COR-L47 (cell line): Measurements from ENCODE around the gene CHTOP.
"Not testable (repeated sequence)": the region's sequence is repeated elsewhere in the genome, so short reads cannot be mapped to it uniquely, and the experiment has no call there.

Experiments
- DNase-seq: peaks from one replicate; lab custom pipeline; 2025; lab: John Stamatoyannopoulos, UW

CHTOP gene, protein sequence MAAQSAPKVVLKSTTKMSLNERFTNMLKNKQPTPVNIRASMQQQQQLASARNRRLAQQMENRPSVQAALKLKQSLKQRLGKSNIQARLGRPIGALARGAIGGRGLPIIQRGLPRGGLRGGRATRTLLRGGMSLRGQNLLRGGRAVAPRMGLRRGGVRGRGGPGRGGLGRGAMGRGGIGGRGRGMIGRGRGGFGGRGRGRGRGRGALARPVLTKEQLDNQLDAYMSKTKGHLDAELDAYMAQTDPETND

DNA sequence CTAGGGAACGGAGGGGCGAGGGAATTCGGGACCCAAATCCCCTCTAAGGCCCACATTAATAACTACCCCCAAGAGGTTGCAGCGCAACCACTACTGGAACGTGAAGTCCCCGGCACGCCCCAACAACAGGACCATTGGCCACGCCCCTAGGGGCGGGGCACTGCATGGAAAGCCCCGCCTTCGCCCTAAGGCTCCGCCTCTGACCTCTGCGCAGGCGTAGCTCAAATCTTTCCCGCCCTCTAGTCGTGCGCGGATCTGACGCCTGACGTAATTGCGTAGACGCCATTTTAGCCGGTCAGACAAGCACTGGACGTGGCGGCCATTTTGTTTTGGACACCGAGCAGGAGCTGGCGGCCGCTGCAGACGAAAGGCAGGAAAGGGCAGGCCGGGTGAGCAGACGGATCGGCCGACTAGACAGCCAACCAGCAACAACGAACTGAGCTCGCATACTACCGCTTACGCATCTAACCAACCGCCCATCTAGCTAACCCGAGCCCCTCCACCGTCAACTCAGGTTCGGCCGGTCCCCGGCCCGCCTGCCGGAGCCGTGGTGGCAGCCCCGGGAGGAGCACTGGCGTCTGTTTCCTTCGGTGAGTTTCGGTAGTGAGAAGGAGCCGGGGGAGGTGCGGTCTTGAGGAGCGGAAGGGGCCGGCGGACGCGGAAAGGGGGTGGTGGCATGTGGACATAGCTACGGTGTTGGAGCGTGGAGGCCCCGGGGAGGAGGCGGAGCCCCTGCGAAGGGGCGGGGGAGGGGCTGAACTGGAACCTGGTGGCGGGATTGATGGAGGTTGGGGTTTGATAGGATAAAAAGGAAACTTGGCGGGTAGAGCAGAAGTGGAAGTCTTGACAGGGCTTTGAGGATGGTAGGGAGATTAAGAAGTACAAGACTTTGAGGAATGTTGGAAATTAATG is at the start of gene CHTOP:
CHTOP (plus strand) TSS at position 313 of the 912 bp plus-strand sequence. CDS start 2,523 bp downstream, outside the sequence.
- DNase-seq = peak; percentile 98

DNA sequence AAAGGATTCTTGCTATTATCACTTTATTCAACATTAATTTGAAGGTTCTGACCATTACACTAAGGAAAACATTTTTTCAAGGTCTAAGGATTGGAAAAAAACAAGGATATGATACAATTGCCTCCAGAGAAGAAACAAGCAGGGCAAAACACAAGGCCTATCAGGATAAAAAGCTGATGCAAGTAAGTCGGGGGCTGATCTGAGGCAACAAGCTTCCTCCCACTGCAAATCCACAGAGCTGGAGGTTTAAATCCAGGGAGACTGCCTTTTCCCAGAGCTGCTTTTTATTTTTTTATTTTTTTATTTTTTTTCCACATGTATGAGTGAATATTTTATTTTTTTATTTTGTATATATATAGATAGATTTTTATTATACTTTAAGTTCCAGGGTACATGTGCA is 48.9 kb upstream of the CHTOP start:
- DNase-seq = no peak

DNA sequence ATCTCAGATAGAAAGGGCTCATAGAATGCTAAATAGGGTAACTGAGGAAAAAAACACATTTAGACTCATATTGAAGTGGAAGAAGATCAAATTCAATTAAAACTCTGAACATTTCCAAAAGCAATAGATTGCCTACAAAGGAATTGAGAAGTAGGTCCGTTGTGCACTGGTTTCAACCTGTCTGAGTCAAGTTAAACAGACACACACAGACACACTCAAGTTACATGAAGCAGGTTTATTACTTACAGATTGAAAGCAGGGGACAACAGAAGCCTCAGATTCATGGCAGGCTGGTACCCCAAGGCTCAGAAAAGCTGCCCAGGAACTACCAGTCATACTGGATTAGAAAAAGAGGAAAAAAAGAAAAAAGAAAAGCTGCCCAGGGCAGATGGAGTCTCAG is 47.5 kb upstream of the CHTOP start:
- no peak for DNase-seq

DNA sequence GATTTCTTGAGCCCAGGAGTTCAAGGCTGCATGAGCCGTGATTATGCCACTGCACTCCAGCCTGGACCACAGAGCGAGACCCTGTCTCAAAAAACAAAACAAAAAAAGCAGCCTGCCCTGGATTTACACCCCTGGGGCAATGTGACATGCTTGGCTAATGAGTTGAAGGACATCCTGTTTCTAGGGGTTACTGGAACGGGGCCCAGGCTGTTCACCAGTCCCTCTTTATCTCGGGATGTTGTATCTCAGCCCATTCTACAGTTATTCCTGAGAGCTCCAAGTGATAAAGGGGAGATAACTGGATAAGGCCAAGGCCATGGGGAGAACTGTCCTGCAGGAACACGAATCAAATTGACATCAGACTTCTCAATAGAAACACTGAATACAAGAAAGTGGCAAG is 46.6 kb upstream of the CHTOP start:
- DNase-seq = no peak

DNA sequence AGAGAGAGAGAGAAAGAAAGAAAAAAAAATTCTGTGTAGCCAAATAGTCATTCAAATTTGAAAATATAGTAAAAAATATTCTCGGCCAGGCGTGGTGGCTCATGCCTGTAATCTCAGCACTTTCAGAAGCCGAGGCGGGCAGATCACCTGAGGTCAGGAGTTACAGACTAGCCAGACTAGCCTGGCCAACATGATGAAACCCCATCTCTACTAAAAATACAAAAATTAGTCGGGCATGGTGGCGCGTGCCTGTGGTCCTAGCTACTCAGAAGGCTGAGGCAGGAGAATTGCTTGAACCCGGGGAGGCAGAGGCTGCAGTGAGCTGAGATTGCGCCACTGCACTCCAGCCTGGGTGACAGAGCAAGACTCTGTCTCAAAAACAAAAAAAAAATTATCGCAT is 45.8 kb upstream of the CHTOP start:
- DNase-seq = not testable (repeated sequence)

DNA sequence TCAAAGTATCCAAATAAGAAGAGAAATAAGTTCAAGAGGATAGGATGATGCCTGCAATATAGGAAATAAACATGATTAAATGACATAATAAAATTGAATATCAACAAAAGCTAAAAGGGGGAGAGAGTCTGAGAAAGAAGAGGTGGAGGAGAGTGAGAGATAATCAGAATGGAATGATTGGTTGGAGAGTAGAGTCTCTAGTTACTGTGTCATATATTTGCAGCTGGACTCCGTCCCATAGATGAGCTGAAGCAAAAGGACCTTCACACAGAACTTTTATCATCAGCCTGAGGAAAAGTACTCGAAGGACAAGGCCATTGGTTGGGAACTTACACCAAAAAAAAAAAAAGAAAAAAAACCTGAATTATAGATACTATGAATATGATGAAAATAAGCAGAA is 45.4 kb upstream of the CHTOP start:
- DNase-seq = no peak

DNA sequence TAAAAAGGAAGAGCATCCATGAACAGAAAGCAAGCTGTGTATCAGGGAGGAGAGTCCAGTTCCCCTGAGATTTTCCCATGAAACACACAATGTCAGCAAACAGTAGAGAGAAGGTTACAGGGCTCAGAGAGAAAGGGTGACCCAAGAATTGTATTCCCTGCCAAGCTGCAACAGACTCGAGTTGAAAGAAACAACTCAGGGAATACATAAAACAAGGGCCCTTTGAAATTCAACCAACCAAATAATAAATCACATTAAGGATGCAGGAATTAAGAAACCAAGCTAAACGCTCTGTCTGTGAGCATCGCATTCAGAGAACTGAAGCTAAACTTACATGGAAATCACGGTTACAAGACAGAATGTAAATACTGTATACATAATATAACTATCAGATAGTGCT is 41.1 kb upstream of the CHTOP start:
- no peak for DNase-seq

DNA sequence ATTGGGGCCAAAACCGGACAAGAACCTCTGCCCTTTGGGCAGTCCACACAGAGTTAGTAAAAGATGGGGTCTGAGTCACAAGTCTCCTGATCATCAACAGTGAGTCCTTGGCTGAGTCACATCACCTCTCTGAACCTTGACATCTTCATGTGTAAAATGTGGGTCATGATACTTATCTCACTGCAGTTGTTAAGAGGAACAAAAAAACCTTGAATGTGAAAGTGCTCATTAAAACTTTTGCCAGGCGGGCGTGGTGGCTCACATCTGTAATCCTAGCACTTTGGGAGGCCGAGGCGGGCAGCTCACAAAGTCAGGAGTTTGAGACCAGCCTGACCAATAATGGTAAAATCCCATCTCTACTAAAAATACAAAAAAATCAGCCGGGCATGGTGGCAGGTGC is 36.7 kb upstream of the CHTOP start:
- no peak for DNase-seq

DNA sequence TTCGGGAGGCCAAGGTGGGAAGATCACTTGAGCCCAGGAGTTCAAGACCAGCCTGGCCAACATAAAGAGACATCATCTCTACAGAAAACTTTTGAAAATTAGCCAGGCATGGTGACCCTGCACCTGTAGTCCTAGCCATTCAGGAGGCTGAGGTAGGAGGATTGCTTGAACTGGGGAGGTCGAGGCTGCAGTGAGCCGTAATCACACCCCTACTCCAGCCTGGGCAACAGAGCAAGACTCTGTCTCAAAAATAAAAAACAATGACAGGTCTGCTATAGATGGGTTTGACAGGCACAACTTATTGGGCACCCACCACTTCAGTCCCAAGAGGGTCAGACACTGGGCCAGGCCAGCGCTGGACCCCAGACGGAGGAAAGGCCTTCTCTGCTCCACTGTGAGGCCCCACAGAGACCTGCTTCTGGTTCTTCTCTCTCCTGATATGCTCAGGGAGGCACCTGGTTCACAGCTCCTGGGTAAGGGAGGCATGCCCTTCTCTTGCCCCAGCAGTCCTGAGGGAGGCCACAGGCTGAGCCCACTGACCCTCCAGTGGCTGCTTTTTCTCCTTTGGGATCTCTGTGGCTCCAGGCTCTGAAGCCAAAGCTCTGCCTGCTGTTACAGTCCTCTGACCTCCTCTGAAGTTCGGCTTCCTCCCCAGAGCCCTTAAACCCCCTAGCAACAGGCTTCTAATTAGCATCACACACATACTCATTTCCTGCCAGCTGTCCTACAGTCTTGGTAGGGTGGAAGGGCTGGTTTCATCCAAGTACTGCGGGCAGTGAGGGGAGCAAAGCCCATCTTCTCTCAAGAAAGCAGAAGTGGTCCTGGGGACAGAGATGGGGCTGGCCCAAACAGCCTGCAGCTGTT is 35.3 kb upstream of the CHTOP start:
- peak; percentile 50 for DNase-seq

DNA sequence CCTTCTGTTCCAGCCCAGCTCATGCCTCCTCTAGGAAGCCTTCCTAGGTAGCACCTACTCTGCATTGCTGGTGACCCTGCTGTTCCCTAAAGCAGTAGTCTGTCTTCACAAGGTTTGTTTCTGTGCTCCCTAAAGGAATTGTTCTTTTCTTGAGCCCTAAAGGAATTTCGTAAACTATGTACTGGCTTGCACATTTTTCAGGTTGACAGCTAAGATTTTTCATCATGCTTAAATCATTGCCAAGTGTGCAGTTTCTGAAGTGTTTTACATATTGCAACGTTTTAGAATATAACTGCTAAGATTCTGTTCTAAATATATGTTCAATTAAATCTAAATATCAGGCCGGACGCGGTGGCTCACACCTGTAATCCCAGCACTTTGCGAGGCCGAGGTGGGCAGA is 34.0 kb upstream of the CHTOP start:
- DNase-seq = no peak

DNA sequence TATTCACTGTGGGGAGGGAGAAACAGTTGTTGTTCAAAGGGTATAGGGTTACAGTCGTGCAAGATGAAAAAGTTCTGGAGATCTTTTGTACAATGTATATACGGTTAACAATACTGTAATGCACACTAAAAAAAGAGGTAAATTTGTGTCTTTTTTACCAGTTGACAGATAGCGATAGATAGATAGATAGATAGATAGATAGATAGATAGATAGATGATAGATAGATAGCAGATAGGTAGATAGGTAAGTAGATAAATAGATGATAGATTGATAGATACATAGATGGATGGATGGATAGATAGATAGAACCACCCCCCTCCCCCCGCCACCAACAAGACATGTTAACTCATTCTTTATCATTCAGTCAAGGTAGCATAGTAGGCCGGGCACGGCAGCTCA is 31.1 kb upstream of the CHTOP start:
- no peak for DNase-seq

DNA sequence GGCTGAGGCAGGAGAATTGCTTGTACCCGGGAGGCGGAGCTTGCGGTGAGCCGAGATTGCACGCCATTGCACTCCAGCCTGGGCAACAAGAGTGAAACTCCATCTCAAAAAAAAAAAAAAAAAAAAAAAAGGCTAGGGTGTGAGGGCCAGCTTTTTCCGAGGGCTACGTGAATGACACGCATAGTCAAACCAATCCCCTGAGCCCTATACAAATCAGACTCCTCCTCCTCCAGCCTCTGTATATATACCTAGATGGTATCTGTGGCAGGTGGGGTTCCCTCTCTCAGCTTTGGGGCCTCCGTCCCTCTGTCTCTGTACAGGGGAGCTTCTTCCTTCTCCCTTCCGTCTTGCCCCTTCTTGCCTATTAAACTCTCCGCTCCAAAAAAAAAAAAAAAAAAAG is 27.7 kb upstream of the CHTOP start:
- no peak for DNase-seq

DNA sequence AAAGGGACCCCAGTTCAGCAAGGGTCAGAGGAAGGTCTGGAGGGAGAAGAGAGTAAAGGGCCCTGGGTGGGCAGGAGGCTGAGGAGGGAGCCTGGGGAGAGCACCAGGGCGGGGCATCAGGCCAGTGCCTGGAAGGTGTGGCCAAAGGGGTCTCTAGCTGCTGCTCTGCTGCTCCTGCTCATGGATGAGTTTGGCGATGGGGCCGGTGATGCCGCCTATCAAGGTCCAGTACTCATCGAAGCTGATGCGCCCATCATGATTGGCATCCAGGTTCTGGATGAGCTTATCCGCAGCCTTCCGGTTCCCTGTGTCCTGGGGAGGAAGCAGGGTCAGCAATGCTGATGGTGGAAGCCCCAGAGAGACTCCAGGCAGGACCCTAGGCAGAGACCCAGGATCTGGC is 26.5 kb upstream of the CHTOP start:
- DNase-seq = no peak

DNA sequence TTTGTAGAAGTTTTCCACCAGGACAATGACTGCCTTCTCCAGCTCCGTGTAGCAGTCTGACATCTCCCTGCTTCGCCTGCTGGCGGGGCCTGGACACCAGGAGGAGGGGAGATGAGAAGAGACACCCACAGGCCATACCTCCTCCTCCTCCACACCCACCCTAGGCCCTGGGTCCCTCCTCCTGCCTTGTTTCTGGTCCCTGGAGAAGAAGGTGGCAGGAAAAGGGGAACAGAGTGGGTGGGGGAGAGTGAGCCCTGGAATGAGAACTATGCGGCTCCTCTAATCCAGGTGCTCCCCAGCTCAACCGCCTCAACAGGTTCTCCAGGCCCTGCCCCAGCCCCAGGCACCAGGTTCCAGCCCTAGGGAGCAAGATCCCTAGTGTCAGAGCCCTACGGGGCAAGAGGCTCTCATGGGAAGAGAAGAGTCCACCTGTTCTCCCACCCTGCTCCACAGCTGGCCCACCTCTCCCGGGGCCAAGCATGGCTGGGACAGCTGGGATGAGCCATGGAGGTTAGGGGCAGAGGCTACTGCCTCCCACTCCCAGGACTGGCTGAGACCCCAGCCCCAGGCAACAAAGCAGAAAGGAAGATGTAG is 25.7 kb upstream of the CHTOP start:
- no peak for DNase-seq

DNA sequence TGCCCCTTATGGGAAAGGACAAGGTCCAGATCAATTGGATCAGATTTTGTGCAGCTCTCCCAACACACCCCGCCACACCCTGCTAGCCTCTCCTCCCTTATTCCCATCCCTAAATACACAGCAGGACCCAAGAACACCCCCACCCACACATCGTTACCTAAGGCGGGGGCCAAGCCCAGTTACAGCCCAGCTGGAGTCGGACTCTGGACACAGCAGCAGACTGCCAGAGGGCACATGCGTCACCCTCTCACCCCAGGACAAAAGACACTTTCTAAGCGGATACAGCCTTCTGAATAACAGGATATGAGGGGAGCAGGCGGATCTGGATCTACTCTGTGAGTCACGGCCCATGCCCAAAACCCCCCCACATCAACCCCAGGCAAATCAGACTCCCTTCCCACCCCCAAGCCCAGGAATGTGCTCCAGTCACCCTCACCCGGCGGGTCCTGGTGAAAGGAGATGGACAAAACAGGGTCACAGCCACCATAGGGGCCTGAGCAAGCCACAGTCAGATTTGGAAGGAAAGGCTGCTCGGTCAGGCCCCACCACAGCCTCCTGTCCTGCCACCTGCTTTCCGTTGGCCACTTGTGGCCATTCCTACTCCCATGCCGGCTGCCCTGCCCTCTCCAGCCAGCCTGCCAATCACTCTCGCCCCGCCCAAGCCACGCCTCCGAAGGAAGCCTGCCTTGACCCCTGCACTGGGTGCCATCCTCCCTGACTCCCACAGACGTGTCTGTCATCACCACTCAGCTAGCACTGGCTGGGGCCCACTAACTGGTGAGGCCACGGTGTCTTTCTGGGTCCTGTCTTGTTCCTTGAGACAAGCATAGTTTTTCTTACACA is 24.9 kb upstream of the CHTOP start:
- DNase-seq = no peak

DNA sequence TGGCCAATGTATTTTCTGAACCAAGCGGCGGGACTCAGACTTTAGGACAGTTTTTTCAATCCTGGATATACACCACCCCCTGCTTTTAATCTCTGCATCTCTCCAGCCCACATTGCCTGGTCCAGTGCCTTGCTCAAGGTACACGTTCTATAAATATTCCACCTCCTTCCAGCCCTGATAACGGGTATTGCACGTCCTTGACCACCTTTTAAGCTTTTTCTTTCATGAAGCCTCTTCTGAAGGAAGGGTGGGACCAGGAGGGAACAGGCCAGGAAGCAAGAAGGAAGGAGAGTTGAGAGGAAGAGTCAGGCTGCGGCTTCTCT is 24.3 kb upstream of the CHTOP start:
- DNase-seq = no peak

DNA sequence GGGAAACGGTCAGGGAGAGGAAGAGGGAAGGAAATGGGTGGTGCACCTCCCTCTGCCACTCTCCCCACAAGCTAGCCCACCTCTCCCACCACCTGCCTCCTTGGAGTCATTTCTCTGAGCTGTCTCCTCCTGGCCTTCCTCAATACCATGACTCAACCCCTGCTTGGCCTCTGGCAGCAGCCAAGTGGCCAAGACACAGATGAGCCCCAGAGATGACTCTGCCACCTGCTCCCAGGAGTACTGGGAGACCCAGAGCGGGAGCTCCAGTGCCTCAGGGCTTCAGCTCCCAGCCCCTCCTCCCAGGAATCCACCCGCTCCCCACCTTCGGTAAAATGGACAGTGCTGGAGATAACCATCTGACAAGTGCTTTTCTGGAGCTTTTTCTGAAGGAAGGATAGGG is 23.5 kb upstream of the CHTOP start:
- DNase-seq = no peak

DNA sequence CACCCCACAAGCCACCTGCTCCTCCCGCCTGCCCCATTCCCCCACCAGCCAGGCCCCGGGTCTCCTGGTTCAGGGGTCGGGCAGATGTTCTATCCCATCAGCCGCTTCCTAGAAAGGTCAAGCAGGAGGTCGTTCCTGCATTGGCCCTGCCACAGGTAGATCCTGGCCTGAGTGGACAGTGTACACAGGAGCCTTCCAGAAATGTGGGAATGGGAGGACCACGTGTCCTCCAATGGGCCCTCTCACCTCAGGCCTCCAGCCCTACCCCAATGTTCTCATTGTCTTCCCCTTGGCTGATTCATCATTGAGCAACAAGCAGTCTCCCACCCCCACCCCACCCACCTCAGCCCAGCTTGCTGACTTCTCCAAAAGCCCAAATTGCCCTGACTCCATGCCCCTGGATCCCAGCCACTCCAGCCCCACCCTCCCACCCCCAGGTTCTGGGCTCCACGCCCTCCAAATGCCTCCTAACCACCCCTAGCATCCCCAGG is 23.0 kb upstream of the CHTOP start:
- DNase-seq = no peak

DNA sequence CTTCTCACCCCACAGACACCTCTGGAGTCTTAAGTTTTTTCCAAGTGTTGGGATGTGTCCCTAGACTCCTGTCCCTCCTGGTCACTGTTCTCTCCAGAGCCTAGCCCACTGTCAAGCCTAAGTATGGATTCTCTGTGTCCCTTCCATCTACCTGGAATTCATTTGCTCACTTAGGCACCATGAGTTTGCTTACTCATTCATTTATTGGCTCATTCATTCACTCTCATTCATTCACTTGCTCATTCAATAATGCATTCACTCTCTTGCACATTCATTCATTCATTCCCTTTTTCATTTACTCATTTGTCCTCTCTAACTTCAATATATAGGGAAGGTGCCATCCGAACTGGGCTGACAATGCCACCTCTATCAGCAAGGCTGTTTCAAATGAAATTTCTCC is 22.5 kb upstream of the CHTOP start:
- DNase-seq = no peak

DNA sequence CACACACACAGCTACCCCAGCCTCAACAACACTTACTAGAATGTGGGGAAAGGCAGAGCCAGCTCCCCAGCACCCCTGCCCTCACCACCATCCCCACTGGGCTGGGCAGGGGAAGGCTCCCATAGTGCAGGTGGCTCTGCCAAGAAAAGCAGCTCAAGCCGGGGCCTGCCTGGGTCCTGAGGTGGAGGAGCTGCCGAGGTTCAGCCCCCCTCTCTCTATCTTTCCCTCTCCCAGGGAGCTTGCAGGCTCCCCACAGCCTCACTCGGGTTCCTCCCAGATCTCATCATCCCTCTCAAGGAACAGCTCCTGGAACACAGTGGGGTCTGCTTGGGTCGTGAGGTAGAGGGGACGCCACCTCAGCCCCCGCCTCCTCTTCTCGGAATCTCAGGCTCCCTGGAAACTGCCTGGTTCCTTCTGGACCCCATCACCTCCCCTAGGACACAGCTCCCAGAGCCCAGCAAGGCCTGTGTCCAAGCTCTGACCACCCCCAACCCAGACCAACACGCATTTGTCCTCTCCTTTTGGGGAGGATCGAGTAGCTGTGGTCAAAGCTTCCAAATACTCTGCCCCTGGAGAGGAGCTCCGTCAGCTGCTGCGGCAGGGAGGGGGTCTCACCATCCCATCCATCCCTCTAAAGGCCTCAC is 21.6 kb upstream of the CHTOP start:
- DNase-seq = no peak
